SHP77 (cell line): ENCODE results near the gene MLF1.

Source experiments
- DNase-seq, 2 experiments: peaks; one replicate each; lab custom pipeline; 2025; lab: John Stamatoyannopoulos, UW

The MLF1 gene

DNA sequence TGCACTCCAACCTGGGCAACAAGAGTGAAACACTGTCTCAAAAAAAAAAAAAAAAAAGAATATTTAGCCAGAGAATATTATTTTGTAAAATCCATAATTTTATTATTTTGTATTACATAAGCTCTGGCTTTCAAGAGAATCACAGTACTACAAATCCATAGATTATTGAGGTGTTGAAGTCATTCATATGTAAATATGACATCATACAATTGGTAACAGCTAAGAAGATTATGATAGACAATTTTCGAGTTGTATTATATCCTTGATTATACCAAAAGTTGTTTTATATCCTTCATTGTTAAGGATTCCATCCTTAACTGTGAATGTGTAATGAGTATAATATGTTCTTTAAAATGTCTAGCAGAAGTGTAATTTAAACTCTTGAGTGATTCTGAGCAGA lies 3.7 kb downstream of the MLF1 start:
- DNase-seq: no peak

- no peak for DNase-seq
These were observed 19.2 kb downstream of the MLF1 start for GRCh38 chr3:158590223-158590622.

GRCh38 chr3:158600787-158601186 lies 29.8 kb downstream of the MLF1 start:
- DNase-seq: no peak

- DNase-seq: no peak
These were observed 31.2 kb downstream of the MLF1 start for GRCh38 chr3:158602227-158602626.

- DNase-seq: no peak
These were observed 47.2 kb downstream of the MLF1 start for GRCh38 chr3:158617982-158618875.

- DNase-seq: no peak
These were observed 54.9 kb downstream of the MLF1 start for GRCh38 chr3:158625881-158626280.

DNA sequence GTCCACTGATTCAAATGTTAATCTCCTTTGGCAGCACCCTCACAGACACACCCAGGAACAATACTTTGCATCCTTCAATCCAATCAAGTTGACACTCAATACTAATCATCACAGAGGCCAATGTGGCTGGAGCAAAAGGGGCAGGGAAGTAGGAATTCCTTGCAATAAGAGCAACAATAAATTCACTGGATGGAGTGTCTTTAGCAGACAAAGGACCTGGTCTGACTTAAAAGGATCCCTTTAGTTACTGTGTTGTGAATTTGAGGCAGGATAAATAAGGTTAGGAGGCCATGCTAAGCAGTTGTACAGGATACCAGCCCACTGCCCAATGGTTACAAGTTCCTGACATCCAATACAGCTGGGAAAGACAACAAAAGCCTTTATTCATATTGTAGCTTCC lies 61.0 kb downstream of the MLF1 start:
- DNase-seq: no peak

DNA sequence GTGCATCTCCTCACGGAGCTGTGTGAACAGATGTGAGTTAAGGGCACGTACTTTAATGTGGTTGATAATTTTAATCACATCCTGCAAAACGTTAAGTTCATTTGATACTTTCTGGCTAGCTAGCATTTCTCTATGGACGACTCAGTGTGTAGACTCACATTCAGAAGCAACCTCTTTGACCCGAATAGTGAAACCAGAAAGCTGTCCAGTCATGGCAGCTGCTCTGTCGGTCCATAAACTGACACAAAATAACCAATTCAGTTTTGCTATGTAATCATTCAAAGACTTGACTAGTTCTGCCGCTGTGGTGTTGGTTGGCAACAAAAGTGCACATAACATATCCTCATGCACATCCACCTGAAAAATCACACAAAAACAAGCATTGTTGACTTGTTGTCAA lies 69.7 kb downstream of the MLF1 start:
- no peak for DNase-seq

GRCh38 chr3:158642005-158642404 lies 71.0 kb downstream of the MLF1 start:
- no peak for DNase-seq

GRCh38 chr3:158642474-158643210 lies 71.6 kb downstream of the MLF1 start:
- no peak for DNase-seq

GRCh38 chr3:158644345-158644908 lies 73.4 kb downstream of the MLF1 start, which contains the start of gene GFM1:
GFM1 (plus strand) TSS chr3:158644527; CDS start chr3:158644635, 108 bp downstream.
- peak; percentile 97 to 98 for DNase-seq

GRCh38 chr3:158649791-158650190 lies 78.8 kb downstream of the MLF1 start:
- no peak for DNase-seq

DNA sequence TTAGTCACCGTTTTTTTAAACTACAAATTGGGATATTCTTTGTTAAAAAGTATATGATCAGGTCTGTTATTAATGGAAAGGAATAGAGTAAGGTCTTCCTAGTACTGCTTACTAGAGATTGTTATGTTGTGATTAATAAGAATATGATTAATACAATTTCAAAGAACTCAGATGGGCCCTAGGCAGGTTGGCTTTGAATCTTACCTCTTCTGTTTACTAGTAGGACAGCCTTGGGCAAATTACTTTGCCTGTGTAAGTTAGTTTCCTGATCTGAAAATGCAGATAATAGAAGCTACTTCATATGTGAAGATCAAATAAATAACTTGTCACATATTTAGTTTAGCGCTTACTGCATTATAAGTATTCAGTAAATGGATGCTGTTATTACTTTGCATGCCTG lies 80.2 kb downstream of the MLF1 start:
- no peak for DNase-seq

DNA sequence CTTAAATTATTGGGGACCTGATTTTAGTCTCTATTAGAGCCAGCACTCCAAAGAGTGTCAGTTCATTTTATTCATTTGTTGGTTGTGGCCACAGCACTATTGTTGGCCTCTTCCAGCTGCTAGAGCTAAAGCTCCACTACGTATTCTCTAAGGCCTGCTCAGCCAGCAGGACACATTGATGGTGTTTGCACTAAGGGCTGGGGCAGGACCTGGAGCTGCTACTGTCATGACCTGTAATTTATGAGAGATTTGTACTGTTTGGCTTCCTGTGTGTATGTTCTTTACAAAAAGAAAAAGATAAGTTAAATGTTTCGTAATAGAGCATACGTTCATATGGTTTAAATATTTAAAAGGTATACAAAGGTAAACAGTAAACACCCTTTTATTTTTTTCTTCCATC lies 81.5 kb downstream of the MLF1 start:
- no peak for DNase-seq
